ENCODE results near the gene MYO10. TPM values are rescaled to one million over a fixed set of nuclear protein-coding genes. Genes with fewer than 3 reads are reported as not detected.

MYO10 gene
- total RNA-seq, 4 donors from 2014 or later = 3.2 to 30.7 (median 22.9) TPM

DNA sequence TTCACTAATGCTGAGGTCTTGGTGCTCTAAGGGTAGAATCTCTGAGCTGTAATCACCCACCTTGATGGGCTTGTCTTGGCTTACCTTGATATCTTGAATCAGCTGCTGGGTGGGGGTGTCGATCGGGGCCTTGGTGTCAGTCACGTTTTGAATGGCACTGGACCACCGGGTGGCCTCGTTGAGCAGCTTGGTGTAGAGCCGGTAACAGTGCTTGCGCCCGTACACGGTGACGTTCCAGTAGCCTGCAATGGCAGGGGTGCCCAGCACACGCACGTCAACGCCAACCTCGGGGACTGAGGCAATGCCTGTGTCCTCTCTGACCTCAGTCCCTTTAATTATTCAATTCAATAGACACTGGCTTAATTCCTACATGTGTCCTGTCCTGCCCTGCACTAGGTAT lies 256.2 kb downstream of the MYO10 start:
- no peak for DNase-seq
- H3K36me3 ChIP-seq = no peaks in the 10 kb centered on the region
- no peak for TF ChIP-seq POLR2A (IDR thresholded peaks at IDR 0.05)
- TF ChIP-seq, protein P1, sequence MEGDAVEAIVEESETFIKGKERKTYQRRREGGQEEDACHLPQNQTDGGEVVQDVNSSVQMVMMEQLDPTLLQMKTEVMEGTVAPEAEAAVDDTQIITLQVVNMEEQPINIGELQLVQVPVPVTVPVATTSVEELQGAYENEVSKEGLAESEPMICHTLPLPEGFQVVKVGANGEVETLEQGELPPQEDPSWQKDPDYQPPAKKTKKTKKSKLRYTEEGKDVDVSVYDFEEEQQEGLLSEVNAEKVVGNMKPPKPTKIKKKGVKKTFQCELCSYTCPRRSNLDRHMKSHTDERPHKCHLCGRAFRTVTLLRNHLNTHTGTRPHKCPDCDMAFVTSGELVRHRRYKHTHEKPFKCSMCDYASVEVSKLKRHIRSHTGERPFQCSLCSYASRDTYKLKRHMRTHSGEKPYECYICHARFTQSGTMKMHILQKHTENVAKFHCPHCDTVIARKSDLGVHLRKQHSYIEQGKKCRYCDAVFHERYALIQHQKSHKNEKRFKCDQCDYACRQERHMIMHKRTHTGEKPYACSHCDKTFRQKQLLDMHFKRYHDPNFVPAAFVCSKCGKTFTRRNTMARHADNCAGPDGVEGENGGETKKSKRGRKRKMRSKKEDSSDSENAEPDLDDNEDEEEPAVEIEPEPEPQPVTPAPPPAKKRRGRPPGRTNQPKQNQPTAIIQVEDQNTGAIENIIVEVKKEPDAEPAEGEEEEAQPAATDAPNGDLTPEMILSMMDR (IDR thresholded peaks at IDR 0.05) = no peak

DNA sequence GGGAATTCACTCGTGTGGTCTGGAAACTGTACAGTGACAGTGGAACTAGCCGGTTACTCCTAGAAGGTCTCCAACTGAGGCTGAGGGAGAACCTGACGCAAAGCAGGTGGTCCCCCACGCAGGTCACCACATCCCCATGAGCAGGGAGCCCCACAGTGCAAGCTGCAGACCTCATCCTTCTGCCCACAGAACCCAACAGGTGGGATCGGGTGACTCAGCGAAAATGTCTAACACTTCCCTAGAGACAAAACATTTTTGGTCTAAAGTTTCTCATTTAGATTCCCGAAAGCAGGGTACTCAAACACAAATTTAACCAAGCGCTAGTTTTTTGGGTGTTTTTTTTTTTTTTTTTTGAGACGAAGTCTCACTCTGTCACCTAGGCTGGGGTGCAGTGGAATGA lies 256.9 kb downstream of the MYO10 start:
- no peaks in the 10 kb centered on the region for H3K27me3 ChIP-seq
- no peaks in the 10 kb centered on the region for H3K36me3 ChIP-seq
- H3K27ac ChIP-seq = no peak overlapping the region
- TF ChIP-seq, protein P1 (IDR thresholded peaks at IDR 0.05) = no peak
- TF ChIP-seq POLR2A (IDR thresholded peaks at IDR 0.05) = no peak
- no peak for DNase-seq
- H3K4me3 ChIP-seq = no peak overlapping the region
- no peaks in the 10 kb centered on the region for H3K4me1 ChIP-seq
- intact Hi-C loops (cut with DNase I; ENCODE audit: low total_unique reads) = no loop called here
- no peaks in the 10 kb centered on the region for H3K9me3 ChIP-seq

More for the DNA sequence above, 256.2 kb downstream of the MYO10 start:
- H3K27me3 ChIP-seq = no peaks in the 10 kb centered on the region
- H3K27ac ChIP-seq = no peak overlapping the region
- no peaks in the 10 kb centered on the region for H3K4me1 ChIP-seq
- intact Hi-C loops (cut with DNase I; ENCODE audit: low total_unique reads) = no loop called here
- no peaks in the 10 kb centered on the region for H3K9me3 ChIP-seq
- H3K4me3 ChIP-seq = no peak overlapping the region

DNA sequence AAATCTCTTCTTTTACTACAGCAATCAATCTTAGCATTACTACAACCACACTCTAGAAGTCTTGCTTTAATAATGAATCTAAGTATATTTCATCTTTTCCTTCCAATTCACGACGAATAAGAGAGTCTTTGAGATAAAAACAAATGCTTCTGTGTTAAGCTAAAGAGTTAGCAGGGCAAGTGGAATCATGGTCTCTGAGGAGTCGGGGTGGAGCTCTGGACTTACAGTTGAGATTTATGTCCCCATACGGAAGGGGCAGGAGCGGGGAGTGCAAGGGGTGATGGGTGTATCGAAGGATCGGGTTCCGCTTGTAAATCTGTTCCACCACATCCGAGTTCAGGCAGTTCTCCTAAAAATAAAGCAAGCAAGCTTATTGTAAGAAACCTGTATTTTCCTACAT lies 260.3 kb downstream of the MYO10 start:
- H3K9me3 ChIP-seq = no peaks in the 10 kb centered on the region
- TF ChIP-seq, protein P1 (IDR thresholded peaks at IDR 0.05) = no peak
- TF ChIP-seq POLR2A (IDR thresholded peaks at IDR 0.05) = no peak
- H3K4me3 ChIP-seq = no peak overlapping the region
- H3K27me3 ChIP-seq = no peaks in the 10 kb centered on the region
- H3K27ac ChIP-seq = no peak overlapping the region
- no peak for DNase-seq
- intact Hi-C loops (cut with DNase I; ENCODE audit: low total_unique reads) = no loop called here
- H3K4me1 ChIP-seq = no peaks in the 10 kb centered on the region
- no peaks in the 10 kb centered on the region for H3K36me3 ChIP-seq

DNA sequence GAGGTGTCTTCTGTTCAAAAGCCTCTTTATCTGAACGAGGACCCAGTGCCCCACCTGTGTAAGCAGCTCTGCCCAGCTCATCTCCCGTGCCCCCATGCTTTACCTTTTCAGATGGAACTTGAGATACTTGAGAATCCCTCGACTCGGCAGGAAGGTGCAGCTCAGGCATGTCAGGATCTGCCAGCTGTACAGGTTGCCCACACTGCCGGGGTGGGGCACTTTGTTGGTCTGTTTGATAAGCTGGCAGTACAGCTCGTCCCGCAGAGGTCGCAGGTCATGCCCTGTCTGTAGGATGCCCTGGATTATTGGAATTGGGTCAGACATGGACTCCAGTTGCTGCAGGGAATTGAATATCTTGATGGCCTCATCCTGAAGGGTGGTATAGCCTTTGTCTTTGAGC lies 261.3 kb downstream of the MYO10 start:
- no peak for TF ChIP-seq POLR2A (IDR thresholded peaks at IDR 0.05)
- TF ChIP-seq, protein P1 (IDR thresholded peaks at IDR 0.05) = no peak
- DNase-seq = no peak
- H3K27ac ChIP-seq = no peak overlapping the region
- H3K27me3 ChIP-seq = no peaks in the 10 kb centered on the region
- no peak overlapping the region for H3K4me3 ChIP-seq
- H3K4me1 ChIP-seq = no peaks in the 10 kb centered on the region
- H3K36me3 ChIP-seq = no peaks in the 10 kb centered on the region
- intact Hi-C loops (cut with DNase I; ENCODE audit: low total_unique reads) = no loop called here
- no peaks in the 10 kb centered on the region for H3K9me3 ChIP-seq

DNA sequence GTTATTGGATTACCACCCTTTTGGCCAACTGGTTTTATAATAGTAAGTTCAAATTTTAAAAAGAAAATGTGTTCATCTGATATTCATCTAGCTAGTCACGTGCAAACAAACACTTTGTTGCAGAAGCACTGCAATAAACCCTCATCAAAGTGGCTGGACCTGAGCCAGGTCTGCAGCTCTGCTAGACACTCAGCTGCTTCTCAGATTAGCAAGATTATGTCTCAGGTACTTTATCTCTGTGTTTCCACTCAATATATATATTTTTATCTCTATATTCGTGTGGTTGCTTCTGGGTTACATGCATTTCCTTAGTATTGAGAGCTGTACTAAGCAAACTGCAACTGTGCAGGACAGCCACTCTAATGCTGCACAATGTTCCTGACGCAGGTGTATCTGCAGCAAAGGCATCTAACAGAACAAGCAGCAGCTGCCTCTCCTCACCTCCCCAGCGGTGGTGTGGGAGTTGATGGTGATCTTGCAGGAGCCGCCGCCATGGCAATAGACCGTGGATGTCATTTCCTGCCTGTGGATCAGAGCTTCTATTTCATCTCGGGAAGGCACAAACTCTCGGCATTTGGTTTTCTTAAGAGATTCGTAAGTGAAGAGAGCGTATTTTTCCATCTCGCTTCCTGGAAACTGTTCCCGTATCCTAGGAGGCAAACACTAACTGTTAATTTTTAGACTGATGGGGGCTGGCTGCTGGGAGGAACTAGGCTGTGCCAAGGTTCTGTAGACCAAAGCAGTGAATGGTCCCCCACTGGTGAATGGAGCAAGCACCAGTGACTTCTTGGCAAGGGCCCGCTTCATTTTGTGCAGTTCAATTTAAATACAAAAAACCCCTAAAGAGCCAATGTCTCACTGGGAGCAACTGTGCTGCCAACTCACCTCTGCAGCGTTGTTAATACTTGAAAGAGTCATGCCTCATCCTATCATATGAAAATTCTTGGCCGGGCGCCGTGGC lies 262.6 kb downstream of the MYO10 start:
- no peak for DNase-seq
- intact Hi-C loops (cut with DNase I; ENCODE audit: low total_unique reads) = no loop called here
- no peak for TF ChIP-seq POLR2A (IDR thresholded peaks at IDR 0.05)
- TF ChIP-seq, protein P1 (IDR thresholded peaks at IDR 0.05) = no peak
- no peaks in the 10 kb centered on the region for H3K9me3 ChIP-seq
- no peak overlapping the region for H3K27ac ChIP-seq
- H3K4me3 ChIP-seq = no peak overlapping the region
- H3K4me1 ChIP-seq = no peaks in the 10 kb centered on the region
- no peaks in the 10 kb centered on the region for H3K27me3 ChIP-seq
- H3K36me3 ChIP-seq = no peaks in the 10 kb centered on the region
